K562 (cell line): ENCODE measurements around the gene KCNK18. TPM values are rescaled to one million over a fixed set of nuclear protein-coding genes. Genes with fewer than 3 reads are reported as not detected.

Experiments
- ATAC-seq: fragments of 200-7000 bp; cut with Tn5 transposase; 3 replicates; pipeline ENCODE4 v1.9.1; 2020; ENCODE audit warnings: moderate library complexity
- BruUV-seq: library from RNA; stranded (reverse); fragments of 400-500 nt; replicated peaks from 2 replicates; lab custom pipeline; 2021; lab: Mats Ljungman, UMichigan
- CTCF ChIA-PET: fragments of 300-600 bp; formaldehyde crosslinking; extraction: SDS; loops from one replicate; lab custom pipeline; 2021; ENCODE audit warnings: low intra/inter-chr PET ratio; lab: Yijun Ruan, JAX
- POLR2A ChIA-PET: fragments of 300-600, 350-650 bp; sonication (Branson Sonifier 250); formaldehyde crosslinking; extraction: SDS; loops from one replicate; lab custom pipeline; 2021; ENCODE audit warnings: antibody characterized with exemption, inconsistent platforms; lab: Yijun Ruan, JAX
- DNase-seq, 4 experiments: peaks; one replicate each; pipeline versions ENCODE4 v3.0.0 to v3.0.0-alpha.2; 2011 to 2018; ENCODE audit warnings: low spot score in 3 of 4, mixed read lengths in 3 of 4; ENCODE audit errors: extremely low read depth in 1 of 4
- FAIRE-seq: peaks from 2 replicates; lab custom pipeline; 2011; peaks lifted over from hg19 to GRCh38; lab: Jason Lieb, UNC
- H2AFZ ChIP-seq: 2 replicates; pipeline ENCODE4 v1.6.0; 2011; ENCODE audit warnings: low read depth, low read length, control low read depth, inconsistent platforms
- H3K27ac ChIP-seq: fragments of 200-600 bp; 3 replicates; pipeline ENCODE4 v1.8.0; 2011; ENCODE audit warnings: low read depth, mild to moderate bottlenecking, control low read depth, inconsistent platforms, low read length, moderate library complexity, mixed read lengths; ENCODE audit errors: extremely low read depth
- H3K27me3 ChIP-seq, 2 experiments: fragments of 300-600 bp in 1 of 2; 2 replicates in 1 of 2; 3 replicates in 1 of 2; pipeline versions ENCODE4 v1.6.0 to v1.8.0; 2011; ENCODE audit warnings: inconsistent platforms in 2 of 2, low read length in 2 of 2, mild to moderate bottlenecking in 1 of 2, mixed read lengths in 1 of 2, moderate library complexity in 1 of 2; ENCODE audit not compliant: control insufficient read depth in 2 of 2, insufficient read depth in 2 of 2
- H3K36me3 ChIP-seq: fragments of 300-600 bp; 3 replicates; pipeline ENCODE4 v1.8.0; 2011; ENCODE audit warnings: mild to moderate bottlenecking, low read length, inconsistent platforms; ENCODE audit not compliant: control insufficient read depth, insufficient read depth
- H3K4me1 ChIP-seq, 2 experiments: fragments of 200-600 bp in 1 of 2; replicated peaks in 1 of 2; 2 replicates in 1 of 2; 3 replicates in 1 of 2; pipeline versions ENCODE4 v1.5.1 to v1.8.0; 2011; ENCODE audit warnings: inconsistent platforms in 2 of 2, low read length in 2 of 2, mild to moderate bottlenecking in 1 of 2, mixed read lengths in 1 of 2, moderate library complexity in 1 of 2; ENCODE audit not compliant: control insufficient read depth in 2 of 2, insufficient read depth in 2 of 2
- H3K4me2 ChIP-seq: 2 replicates; pipeline ENCODE4 v1.6.1; 2011; ENCODE audit warnings: low read length, control low read depth, inconsistent platforms, mixed read lengths; ENCODE audit not compliant: insufficient read depth
- H3K4me3 ChIP-seq: fragments of 200-600 bp; sonication (generic), shearing (Covaris generic); 2 replicates; pipeline ENCODE4 v1.5.1; 2016; ENCODE audit warnings: control low read depth, inconsistent platforms
- H3K79me2 ChIP-seq: fragments of 200-600 bp; 3 replicates; pipeline ENCODE4 v1.8.0; 2011; ENCODE audit warnings: low read length, inconsistent platforms; ENCODE audit not compliant: control insufficient read depth, insufficient read depth
- H3K9ac ChIP-seq, 2 experiments: 2 replicates each; pipeline versions ENCODE4 v1.6.0 to v1.6.1; 2011; ENCODE audit warnings: low read depth in 2 of 2, low read length in 2 of 2, control low read depth in 1 of 2, inconsistent platforms in 1 of 2, mild to moderate bottlenecking in 1 of 2, mixed read lengths in 1 of 2; ENCODE audit not compliant: insufficient read depth in 1 of 2
- H3K9me1 ChIP-seq: one replicate; pipeline ENCODE4 v1.6.0; 2011; ENCODE audit warnings: inconsistent platforms, mild to moderate bottlenecking, low read length, moderate library complexity; ENCODE audit not compliant: control insufficient read depth, insufficient read depth
- H3K9me3 ChIP-seq: replicated peaks from 2 replicates; pipeline ENCODE4 v1.5.1; 2011; ENCODE audit warnings: low read depth, low read length, inconsistent platforms; ENCODE audit not compliant: control insufficient read depth, insufficient read depth
- H4K20me1 ChIP-seq: replicated peaks from 2 replicates; pipeline ENCODE4 v1.6.1; 2011; ENCODE audit warnings: low read length, inconsistent platforms, mixed read lengths; ENCODE audit not compliant: control insufficient read depth, insufficient read depth
- MEF2D ChIP-seq: conservative IDR thresholded peaks from 2 replicates; pipeline ENCODE4 v1.6.1; 2016; ENCODE audit warnings: low read depth, missing genetic modification characterization, missing compliant biosample characterization
- PTBP1 ChIP-seq: fragments of 200-400 bp; formaldehyde crosslinking; IDR thresholded peaks from 2 replicates; pipeline ENCODE4 v1.6.1; 2017; ENCODE audit warnings: low read depth, low read length
- ZNF232 ChIP-seq: sonication (generic); formaldehyde crosslinking; IDR thresholded peaks from 2 replicates; pipeline ENCODE4 v1.8.0; 2022; ENCODE audit warnings: mild to moderate bottlenecking, missing genetic modification reagents
- ZNF76 ChIP-seq: fragments of 250-450 bp; sonication (Bioruptor Pico); IDR thresholded peaks from 2 replicates; pipeline ENCODE4 v1.4.0; 2020; ENCODE audit warnings: mild to moderate bottlenecking, moderate library complexity, borderline replicate concordance
- WGBS: fragments of 100-300 bp; shearing (Covaris generic); methylation state at CpG from one replicate; pipeline ENCODE4 v1.1.6; 2016; ENCODE audit warnings: low coverage, mixed read lengths; ENCODE audit not compliant: insufficient coverage; ENCODE audit errors: missing lambda C conversion rate; 5-methylcytosine and 5-hydroxymethylcytosine counted together
- in situ Hi-C: fragments of 300-500 bp; cut with MboI; formaldehyde crosslinking; loops from 4 replicates; pipeline ENCODE4 v1.15.0; 2018; ENCODE audit warnings: inconsistent platforms, mixed read lengths
- intact Hi-C: fragments of 100-400 bp; cut with micrococcal nuclease; formaldehyde crosslinking; loops from 2 replicates; pipeline ENCODE4 v1.14.2; 2022
- polyA plus RNA-seq, 8 experiments: library from polyadenylated mRNA; depleted of rRNA in 4 of 8; stranded (reverse) in 5 of 8; unstranded in 3 of 8; fragments of >200 nt; fragmentation: Nextera tagmentation in 2 of 8; fragmentation: Illumina TruSeq in 1 of 8; extraction: Ambion mirVana in 2 of 8; extraction: Trizol in 1 of 8; gene quantifications; 2 replicates each; pipeline versions ENCODE4 v1.2.1 to v1.2.3, GENCODE V29; 2011 to 2014; ENCODE audit warnings: inconsistent platforms in 1 of 8, missing spikeins in 1 of 8
- total RNA-seq, 7 experiments: library from RNA; depleted of rRNA in 6 of 7; stranded (reverse); fragments of >200 nt in 6 of 7; fragmentation: Illumina TruSeq in 2 of 7; extraction: Trizol in 2 of 7; gene quantifications; 2 replicates each; pipeline versions ENCODE4 v1.2.1 to v1.2.3, GENCODE V29; 2011 to 2021; ENCODE audit warnings: low replicate concordance in 1 of 7
- TF ChIP-seq, protein P1 (sequence below): fragments of 450-650 bp; IDR thresholded peaks from 2 replicates; pipeline ENCODE4 v1.6.1; 2018; ENCODE audit not compliant: partially characterized antibody
- TF ChIP-seq, protein P2 (sequence below): fragments of 450-650 bp; IDR thresholded peaks from 2 replicates; pipeline ENCODE4 v1.6.1; 2016; ENCODE audit warnings: low read depth

Gene KCNK18
- total and polyA plus RNA-seq, 9 of the 15 experiments (the other 6 are each of a cell fraction or from before 2014, with no cell fraction given) = not detected

DNA sequence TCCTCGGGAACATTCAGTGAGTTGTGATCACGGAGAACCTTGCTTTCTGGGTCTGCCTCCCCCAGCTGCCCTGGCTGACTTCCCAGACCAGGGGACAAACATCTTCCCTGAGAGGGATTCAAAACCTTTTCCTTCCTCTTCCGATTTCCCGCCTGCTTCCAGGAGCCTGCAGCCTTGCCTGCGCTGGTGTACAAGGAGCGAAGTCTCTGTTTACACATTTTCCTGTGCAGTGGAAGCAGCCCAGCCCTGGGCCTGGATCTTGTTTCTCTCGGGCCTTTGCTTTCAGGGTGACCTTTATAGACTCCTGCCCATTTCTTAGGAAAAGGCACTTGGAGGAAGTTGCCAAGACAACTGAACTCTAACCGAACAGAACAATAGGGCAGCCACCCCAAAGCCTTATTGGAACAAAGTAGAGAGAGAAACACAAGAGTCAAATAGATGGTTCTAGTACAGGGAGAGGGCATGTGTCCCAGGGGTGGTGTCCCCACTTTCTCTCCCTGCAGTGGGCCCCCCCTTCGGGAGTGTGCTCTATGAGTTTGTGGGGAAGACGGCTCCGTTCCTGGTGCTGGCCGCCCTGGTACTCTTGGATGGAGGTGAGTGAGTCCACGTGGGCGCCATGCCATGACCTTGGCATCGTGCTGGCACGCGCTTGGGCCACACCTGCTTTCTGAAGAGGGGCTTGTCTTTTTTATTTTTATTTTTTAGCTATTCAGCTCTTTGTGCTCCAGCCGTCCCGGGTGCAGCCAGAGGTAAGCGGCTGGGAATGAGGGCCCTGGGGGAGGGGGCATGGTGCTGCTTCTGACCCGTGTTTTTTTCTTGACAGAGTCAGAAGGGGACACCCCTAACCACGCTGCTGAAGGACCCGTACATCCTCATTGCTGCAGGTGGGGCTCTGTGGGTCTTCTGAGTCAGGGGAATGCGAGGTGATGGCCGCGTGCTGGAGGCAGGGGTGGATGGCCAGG is 57.8 kb downstream of the KCNK18 start (continued):
- no peak for TF ChIP-seq ZNF76 (CRISPR knock-in tag)
- TF ChIP-seq, protein P1, sequence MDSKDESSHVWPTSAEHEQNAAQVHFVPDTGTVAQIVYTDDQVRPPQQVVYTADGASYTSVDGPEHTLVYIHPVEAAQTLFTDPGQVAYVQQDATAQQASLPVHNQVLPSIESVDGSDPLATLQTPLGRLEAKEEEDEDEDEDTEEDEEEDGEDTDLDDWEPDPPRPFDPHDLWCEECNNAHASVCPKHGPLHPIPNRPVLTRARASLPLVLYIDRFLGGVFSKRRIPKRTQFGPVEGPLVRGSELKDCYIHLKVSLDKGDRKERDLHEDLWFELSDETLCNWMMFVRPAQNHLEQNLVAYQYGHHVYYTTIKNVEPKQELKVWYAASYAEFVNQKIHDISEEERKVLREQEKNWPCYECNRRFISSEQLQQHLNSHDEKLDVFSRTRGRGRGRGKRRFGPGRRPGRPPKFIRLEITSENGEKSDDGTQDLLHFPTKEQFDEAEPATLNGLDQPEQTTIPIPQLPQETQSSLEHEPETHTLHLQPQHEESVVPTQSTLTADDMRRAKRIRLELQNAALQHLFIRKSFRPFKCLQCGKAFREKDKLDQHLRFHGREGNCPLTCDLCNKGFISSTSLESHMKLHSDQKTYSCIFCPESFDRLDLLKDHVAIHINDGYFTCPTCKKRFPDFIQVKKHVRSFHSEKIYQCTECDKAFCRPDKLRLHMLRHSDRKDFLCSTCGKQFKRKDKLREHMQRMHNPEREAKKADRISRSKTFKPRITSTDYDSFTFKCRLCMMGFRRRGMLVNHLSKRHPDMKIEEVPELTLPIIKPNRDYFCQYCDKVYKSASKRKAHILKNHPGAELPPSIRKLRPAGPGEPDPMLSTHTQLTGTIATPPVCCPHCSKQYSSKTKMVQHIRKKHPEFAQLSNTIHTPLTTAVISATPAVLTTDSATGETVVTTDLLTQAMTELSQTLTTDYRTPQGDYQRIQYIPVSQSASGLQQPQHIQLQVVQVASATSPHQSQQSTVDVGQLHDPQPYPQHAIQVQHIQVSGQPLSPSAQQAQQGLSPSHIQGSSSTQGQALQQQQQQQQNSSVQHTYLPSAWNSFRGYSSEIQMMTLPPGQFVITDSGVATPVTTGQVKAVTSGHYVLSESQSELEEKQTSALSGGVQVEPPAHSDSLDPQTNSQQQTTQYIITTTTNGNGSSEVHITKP = no peak

DNA sequence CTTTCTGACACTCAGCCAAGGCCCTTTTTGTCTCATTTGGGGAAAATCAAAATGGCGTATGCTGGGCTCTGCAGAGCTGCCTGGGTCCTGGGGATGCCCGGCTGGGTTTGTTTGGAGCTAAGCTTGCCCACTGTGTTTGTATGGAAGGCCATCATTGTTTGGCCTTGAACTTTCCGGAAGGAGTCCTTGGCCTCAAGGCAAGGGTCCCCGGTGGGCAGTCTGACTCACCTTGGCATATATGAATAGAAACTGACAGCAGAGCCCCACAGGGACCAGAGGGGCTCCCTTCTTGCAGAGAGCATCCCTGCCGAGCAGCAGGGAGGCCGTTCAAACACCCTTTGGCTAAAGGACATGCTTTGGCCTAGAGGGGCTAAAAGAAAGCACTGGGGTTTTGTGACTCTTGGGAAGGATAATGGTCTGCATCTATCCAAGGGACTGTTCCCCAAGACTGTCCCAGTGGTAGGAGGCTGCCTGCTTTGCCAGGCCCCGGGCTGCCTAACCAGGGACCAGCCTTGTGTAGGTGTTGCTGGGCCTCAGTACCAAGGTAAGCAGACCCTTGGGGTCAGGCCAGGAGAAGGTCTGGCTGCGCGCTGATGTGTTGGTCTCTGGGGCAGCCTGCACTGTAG is 58.7 kb downstream of the KCNK18 start:
- in situ Hi-C loops = no loop called here
- CTCF ChIA-PET = no interaction called here
- no peak for FAIRE-seq
- TF ChIP-seq ZNF232 (CRISPR knock-in tag) (no peak), MEF2D (tag) (no peak), PTBP1 (no peak)
- TF ChIP-seq, protein P2, sequence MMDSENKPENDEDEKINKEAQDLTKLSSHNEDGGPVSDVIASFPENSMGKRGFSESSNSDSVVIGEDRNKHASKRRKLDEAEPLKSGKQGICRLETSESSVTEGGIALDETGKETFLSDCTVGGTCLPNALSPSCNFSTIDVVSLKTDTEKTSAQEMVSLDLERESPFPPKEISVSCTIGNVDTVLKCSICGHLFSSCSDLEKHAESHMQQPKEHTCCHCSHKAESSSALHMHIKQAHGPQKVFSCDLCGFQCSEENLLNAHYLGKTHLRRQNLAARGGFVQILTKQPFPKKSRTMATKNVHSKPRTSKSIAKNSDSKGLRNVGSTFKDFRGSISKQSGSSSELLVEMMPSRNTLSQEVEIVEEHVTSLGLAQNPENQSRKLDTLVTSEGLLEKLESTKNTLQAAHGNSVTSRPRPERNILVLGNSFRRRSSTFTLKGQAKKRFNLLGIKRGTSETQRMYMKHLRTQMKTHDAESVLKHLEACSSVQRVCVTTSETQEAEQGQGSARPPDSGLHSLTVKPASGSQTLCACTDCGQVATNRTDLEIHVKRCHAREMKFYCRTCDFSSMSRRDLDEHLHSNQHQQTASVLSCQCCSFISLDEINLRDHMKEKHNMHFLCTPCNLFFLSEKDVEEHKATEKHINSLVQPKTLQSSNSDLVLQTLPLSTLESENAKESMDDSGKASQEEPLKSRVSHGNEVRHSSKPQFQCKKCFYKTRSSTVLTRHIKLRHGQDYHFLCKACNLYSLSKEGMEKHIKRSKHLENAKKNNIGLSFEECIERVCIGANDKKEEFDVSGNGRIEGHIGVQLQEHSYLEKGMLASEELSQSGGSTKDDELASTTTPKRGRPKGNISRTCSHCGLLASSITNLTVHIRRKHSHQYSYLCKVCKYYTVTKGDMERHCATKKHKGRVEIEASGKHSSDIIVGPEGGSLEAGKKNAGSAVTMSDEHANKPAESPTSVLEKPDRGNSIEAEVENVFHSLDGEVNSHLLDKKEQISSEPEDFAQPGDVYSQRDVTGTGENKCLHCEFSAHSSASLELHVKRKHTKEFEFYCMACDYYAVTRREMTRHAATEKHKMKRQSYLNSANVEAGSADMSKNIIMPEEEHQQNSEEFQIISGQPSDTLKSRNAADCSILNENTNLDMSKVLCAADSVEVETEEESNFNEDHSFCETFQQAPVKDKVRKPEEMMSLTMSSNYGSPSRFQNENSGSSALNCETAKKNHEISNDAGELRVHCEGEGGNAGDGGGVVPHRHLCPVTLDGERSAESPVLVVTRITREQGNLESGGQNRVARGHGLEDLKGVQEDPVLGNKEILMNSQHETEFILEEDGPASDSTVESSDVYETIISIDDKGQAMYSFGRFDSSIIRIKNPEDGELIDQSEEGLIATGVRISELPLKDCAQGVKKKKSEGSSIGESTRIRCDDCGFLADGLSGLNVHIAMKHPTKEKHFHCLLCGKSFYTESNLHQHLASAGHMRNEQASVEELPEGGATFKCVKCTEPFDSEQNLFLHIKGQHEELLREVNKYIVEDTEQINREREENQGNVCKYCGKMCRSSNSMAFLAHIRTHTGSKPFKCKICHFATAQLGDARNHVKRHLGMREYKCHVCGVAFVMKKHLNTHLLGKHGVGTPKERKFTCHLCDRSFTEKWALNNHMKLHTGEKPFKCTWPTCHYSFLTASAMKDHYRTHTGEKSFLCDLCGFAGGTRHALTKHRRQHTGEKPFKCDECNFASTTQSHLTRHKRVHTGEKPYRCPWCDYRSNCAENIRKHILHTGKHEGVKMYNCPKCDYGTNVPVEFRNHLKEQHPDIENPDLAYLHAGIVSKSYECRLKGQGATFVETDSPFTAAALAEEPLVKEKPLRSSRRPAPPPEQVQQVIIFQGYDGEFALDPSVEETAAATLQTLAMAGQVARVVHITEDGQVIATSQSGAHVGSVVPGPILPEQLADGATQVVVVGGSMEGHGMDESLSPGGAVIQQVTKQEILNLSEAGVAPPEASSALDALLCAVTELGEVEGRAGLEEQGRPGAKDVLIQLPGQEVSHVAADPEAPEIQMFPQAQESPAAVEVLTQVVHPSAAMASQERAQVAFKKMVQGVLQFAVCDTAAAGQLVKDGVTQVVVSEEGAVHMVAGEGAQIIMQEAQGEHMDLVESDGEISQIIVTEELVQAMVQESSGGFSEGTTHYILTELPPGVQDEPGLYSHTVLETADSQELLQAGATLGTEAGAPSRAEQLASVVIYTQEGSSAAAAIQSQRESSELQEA = no peak

More for the DNA sequence above, 58.7 kb downstream of the KCNK18 start:
- no peaks in the 10 kb centered on the region for H4K20me1 ChIP-seq
- intact Hi-C loops = no loop called here
- no peak overlapping the region for H3K27ac ChIP-seq
- 27% methylated on average over 9 of the region's 9 CpGs for WGBS
- H3K4me2 ChIP-seq = no peak overlapping the region
- H3K9me3 ChIP-seq = no peaks in the 10 kb centered on the region
- H2AFZ ChIP-seq = no peak overlapping the region
- POLR2A ChIA-PET = no interaction called here
- no peak overlapping the region for H3K9ac ChIP-seq
- no peak for ATAC-seq
- H3K27me3 ChIP-seq = peaks cover 10 to 45% of the 10 kb centered on the region in 2 experiments; a peak in 3 of 5 replicates
- H3K36me3 ChIP-seq = no peaks in the 10 kb centered on the region
- no peaks in the 10 kb centered on the region; a peak in 1 of 5 replicates for H3K4me1 ChIP-seq
- no peaks in the 10 kb centered on the region for H3K9me1 ChIP-seq
- BruUV-seq = no TSS peak
- no peak overlapping the region for H3K4me3 ChIP-seq
- no peak for DNase-seq
- no peaks in the 10 kb centered on the region for H3K79me2 ChIP-seq
